Kidney (tissue), 14 donors: ENCODE data around the gene GRIN3A. TPM values are rescaled to one million over a fixed set of nuclear protein-coding genes. Genes with fewer than 3 reads are reported as not detected.
A peak's percentile ranks its signal among the peaks of the same experiment; 100 is the strongest.

ENCODE experiments used
- DNase-seq, 5 donors: peaks; one replicate each; pipeline ENCODE4 v3.0.0-alpha.2; 2013 to 2020
- FAIRE-seq: peaks from 2 replicates; lab custom pipeline; 2012; peaks lifted over from hg19 to GRCh38; lab: Jason Lieb, UNC
- H3K27ac ChIP-seq, 2 donors: one replicate each; pipeline ENCODE4 v1.7.0; 2013; ENCODE audit warnings: low read depth in 2 of 2, low read length in 2 of 2, inconsistent platforms in 1 of 2
- H3K27me3 ChIP-seq: one replicate; pipeline ENCODE4 v1.7.1; 2013; ENCODE audit warnings: low read length, inconsistent platforms; ENCODE audit not compliant: control insufficient read depth, insufficient read depth
- H3K36me3 ChIP-seq, 3 donors: one replicate each; pipeline versions ENCODE4 v1.7.0 to v1.7.1; 2013; ENCODE audit warnings: low read length in 3 of 3, control low read depth in 1 of 3, inconsistent platforms in 1 of 3; ENCODE audit not compliant: insufficient read depth in 3 of 3, control insufficient read depth in 2 of 3
- H3K4me1 ChIP-seq, 3 donors: one replicate each; pipeline versions ENCODE4 v1.7.0 to v1.7.1; 2013; ENCODE audit warnings: low read length in 3 of 3, inconsistent platforms in 1 of 3, low read depth in 1 of 3; ENCODE audit not compliant: control insufficient read depth in 2 of 3, insufficient read depth in 2 of 3
- H3K4me3 ChIP-seq, 3 donors: one replicate each; pipeline versions ENCODE4 v1.7.0 to v1.8.1; 2013; ENCODE audit warnings: low read length in 3 of 3, control low read depth in 1 of 3, inconsistent platforms in 1 of 3
- H3K9ac ChIP-seq, 3 donors: one replicate each; pipeline versions ENCODE4 v1.7.0 to v1.7.1; 2013; ENCODE audit warnings: low read length in 3 of 3, control low read depth in 1 of 3, inconsistent platforms in 1 of 3
- H3K9me3 ChIP-seq, 3 donors: one replicate each; pipeline versions ENCODE4 v1.7.0 to v1.7.1; 2013; ENCODE audit warnings: low read length in 3 of 3, control low read depth in 1 of 3, inconsistent platforms in 1 of 3; ENCODE audit not compliant: control insufficient read depth in 2 of 3, insufficient read depth in 1 of 3
- CTCF ChIP-seq: IDR thresholded peaks from 3 replicates; pipeline ENCODE4 v1.5.1; 2012; ENCODE audit warnings: mild to moderate bottlenecking, moderate library complexity, borderline replicate concordance; ENCODE audit not compliant: insufficient read depth; ENCODE audit errors: extremely low read depth
- intact Hi-C: fragments of 100-400 bp; cut with DNase I; formaldehyde crosslinking; loops from one replicate; pipeline ENCODE4 v1.11.1; 2022
- polyA plus RNA-seq: library from polyadenylated mRNA; stranded (reverse); fragments of 350-450 nt; fragmentation: Illumina TruSeq; extraction: RNeasy Lipid Tissue Mini Kit (QIAGEN cat#74804); gene quantifications from one replicate; pipeline ENCODE4 v1.2.3, GENCODE V29; 2014; ENCODE audit warnings: low read depth, low replicate concordance; ENCODE audit not compliant: insufficient read depth
- total RNA-seq: library from RNA; stranded (reverse); fragmentation: NEBNext Ultra II Directional; extraction: Animal tissue kit (Norgen Biotek cat#: 25700); gene quantifications from one replicate; pipeline ENCODE4 v1.2.1, GENCODE V29; 2021
- donor health status: control.
- donor health status: control.
- donor health status: control.
- donor health status: control.
- donor health status: control.
- donor health status: DM: yes; HTN: yes; CAD: no.
- donor health status: Normal renal cell carcinoma (clear cell type).

Gene GRIN3A
- total and polyA plus RNA-seq, 2 donors from 2014 or later = 0.03 to 0.06 TPM

- no peak for TF ChIP-seq CTCF
- no peak overlapping the region for H3K4me3 ChIP-seq
- no peaks in the 10 kb centered on the region for H3K9me3 ChIP-seq
- no peaks in the 10 kb centered on the region for H3K4me1 ChIP-seq
- peaks cover 3 to 21% (median 8%) of the 10 kb centered on the region in 3 donors for H3K36me3 ChIP-seq
- H3K27me3 ChIP-seq = no peaks in the 10 kb centered on the region
- no peak overlapping the region for H3K9ac ChIP-seq
- intact Hi-C loops = no loop called here
- FAIRE-seq = no peak
- no peak overlapping the region for H3K27ac ChIP-seq
- DNase-seq = no peak
These were observed 202.1 kb downstream of the GRIN3A start for GRCh38 chr9:101536351-101536750.

- no peak for TF ChIP-seq CTCF
- H3K9me3 ChIP-seq = no peaks in the 10 kb centered on the region
- intact Hi-C loops = no loop called here
- no peaks in the 10 kb centered on the region for H3K27me3 ChIP-seq
- FAIRE-seq = peak; percentile 88
- peaks cover 0 to 16% (median 8%) of the 10 kb centered on the region in 3 donors for H3K36me3 ChIP-seq
- peak within 1 kb of the TSS; percentile 96 to 97 for H3K27ac ChIP-seq
- no peaks in the 10 kb centered on the region for H3K4me1 ChIP-seq
- DNase-seq = peak; percentile 99 to 100 (median 100)
- peak within 1 kb of the TSS; percentile 96 to 99 (median 97) for H3K4me3 ChIP-seq
- H3K9ac ChIP-seq = peak within 1 kb of the TSS; percentile 79 to 97 (median 95)
These were observed 204.9 kb downstream of the GRIN3A start, which contains the start of gene RNF20 for GRCh38 chr9:101533334-101534204. RNF20 (plus strand) TSS chr9:101533853; CDS start chr9:101535424, 1,571 bp downstream.

GRCh38 chr9:101530076-101530711, 208.3 kb downstream of the GRIN3A start:
- Histone ChIP-seq H3K4me1 (no peaks in the 10 kb centered on the region), H3K27ac (no peak overlapping the region), H3K9me3 (no peaks in the 10 kb centered on the region), H3K4me3 (no peak overlapping the region), H3K27me3 (no peaks in the 10 kb centered on the region), H3K36me3 (no peaks in the 10 kb centered on the region), H3K9ac (no peak overlapping the region)
- FAIRE-seq = peak; percentile 94
- peak; percentile 82 for TF ChIP-seq CTCF
- peak in 4 of 5 donors; percentile 66 to 83 (median 72) for DNase-seq
- intact Hi-C loops = no loop called here
